H1 (cell line): ENCODE data around the gene PFN4. TPM values are rescaled to one million over a fixed set of nuclear protein-coding genes. Genes with fewer than 3 reads are reported as not detected.

Experiments
- ASH2L ChIP-seq: fragments of 200-600, 300-600 bp; sonication (generic); IDR thresholded peaks from one replicate; pipeline ENCODE4 v1.7.1; 2017; ENCODE audit warnings: low read length
- HDAC2 ChIP-seq, 2 experiments: fragments of 300-600 bp in 1 of 2; sonication (generic) in 1 of 2; IDR thresholded peaks; 2 replicates each; pipeline ENCODE4 v1.6.1; 2011 to 2012; ENCODE audit warnings: low read depth in 2 of 2, low read length in 2 of 2, mild to moderate bottlenecking in 2 of 2, moderate library complexity in 2 of 2, borderline replicate concordance in 1 of 2, inconsistent platforms in 1 of 2
- SP1 ChIP-seq: IDR thresholded peaks from 2 replicates; pipeline ENCODE4 v1.6.1; 2011; ENCODE audit warnings: low read depth, low read length
- polyA plus RNA-seq, 7 experiments: library from polyadenylated mRNA; depleted of rRNA in 3 of 7; stranded (reverse) in 5 of 7; unstranded in 2 of 7; fragments of >200 nt in 5 of 7; fragments of 200-250 nt in 2 of 7; gene quantifications; 1 replicate in 5 of 7; 2 replicates in 1 of 7; 4 replicates in 1 of 7; pipeline versions ENCODE4 v1.2.1 to v1.2.3, GENCODE V29; 2011 to 2013; ENCODE audit warnings: missing spikeins in 2 of 7, mixed read lengths in 2 of 7
- total RNA-seq: library from RNA; stranded (reverse); fragmentation: NEBNext Ultra II Directional; extraction: Animal tissue kit (Norgen Biotek cat#: 25700); gene quantifications from 2 replicates; pipeline ENCODE4 v1.2.1, GENCODE V29; 2021

PFN4 gene
- total and polyA plus RNA-seq, 2 of the 8 experiments (the other 6 are each of a cell fraction or from before 2014, with no cell fraction given): not detected

DNA sequence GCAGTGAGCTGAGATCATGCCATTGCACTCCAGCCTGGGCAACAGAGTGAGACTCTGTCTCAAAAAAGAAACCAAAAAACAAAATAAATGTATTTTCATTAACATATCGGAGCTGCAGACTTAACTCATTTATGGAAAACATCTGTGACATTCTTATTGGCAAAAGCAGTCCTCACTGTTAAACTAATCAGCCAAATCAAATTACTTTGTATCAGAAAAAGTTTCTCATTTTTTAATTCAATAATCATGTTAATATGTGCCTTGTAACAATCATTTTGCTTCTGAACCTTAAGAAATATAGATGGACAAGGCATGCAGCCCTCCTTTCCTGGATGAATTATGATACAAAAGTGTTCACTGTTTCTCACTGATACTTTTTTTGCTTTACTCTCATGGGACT lies 20.5 kb downstream of the PFN4 start (continued):
- TF ChIP-seq HDAC2 (IDR thresholded peaks at IDR 0.05; ENCODE audit: borderline replicate concordance in 1 of 2, low read depth in 2 of 2, low read length in 2 of 2) (no peak), SP1 (no peak), ASH2L (no peak)
